Transverse colon (tissue), 3 donors: ENCODE results near the gene DSG2.

Experiments used
- CTCF ChIP-seq, 5 experiments: fragments of 200-600 bp in 3 of 5; fragments of 450-650 bp in 2 of 5; sonication (generic) in 3 of 5; IDR thresholded peaks; 1 replicate in 2 of 5; 2 replicates in 3 of 5; pipeline ENCODE4 v1.5.1; 2016 to 2017; ENCODE audit warnings: antibody characterized with exemption in 5 of 5, inconsistent platforms in 3 of 5, mild to moderate bottlenecking in 2 of 5, moderate library complexity in 1 of 5
- POLR2A ChIP-seq: fragments of 450-650 bp; IDR thresholded peaks from one replicate; pipeline ENCODE4 v1.6.1; 2016; ENCODE audit warnings: antibody characterized with exemption, mild to moderate bottlenecking, moderate library complexity

GRCh38 chr18:31490833-31491232 lies 7.1 kb upstream of the DSG2 start:
- TF ChIP-seq CTCF (IDR thresholded peaks at IDR 0.05) (no peak), POLR2A (no peak)
